K562 (cell line): ENCODE measurements around the gene CFAP251. TPM values are rescaled to one million over a fixed set of nuclear protein-coding genes. Genes with fewer than 3 reads are reported as not detected.

Experiments used
- ATAC-seq: fragments of 200-7000 bp; cut with Tn5 transposase; 3 replicates; pipeline ENCODE4 v1.9.1; 2020; ENCODE audit warnings: moderate library complexity
- BruUV-seq: library from RNA; stranded (reverse); fragments of 400-500 nt; replicated peaks from 2 replicates; lab custom pipeline; 2021; lab: Mats Ljungman, UMichigan
- CTCF ChIA-PET: fragments of 300-600 bp; formaldehyde crosslinking; extraction: SDS; loops from one replicate; lab custom pipeline; 2021; ENCODE audit warnings: low intra/inter-chr PET ratio; lab: Yijun Ruan, JAX
- POLR2A ChIA-PET: fragments of 300-600, 350-650 bp; sonication (Branson Sonifier 250); formaldehyde crosslinking; extraction: SDS; loops from one replicate; lab custom pipeline; 2021; ENCODE audit warnings: antibody characterized with exemption, inconsistent platforms; lab: Yijun Ruan, JAX
- DNase-seq, 4 experiments: peaks; one replicate each; pipeline versions ENCODE4 v3.0.0 to v3.0.0-alpha.2; 2011 to 2018; ENCODE audit warnings: low spot score in 3 of 4, mixed read lengths in 3 of 4; ENCODE audit errors: extremely low read depth in 1 of 4
- FAIRE-seq: peaks from 2 replicates; lab custom pipeline; 2011; peaks lifted over from hg19 to GRCh38; lab: Jason Lieb, UNC
- H2AFZ ChIP-seq: 2 replicates; pipeline ENCODE4 v1.6.0; 2011; ENCODE audit warnings: low read depth, low read length, control low read depth, inconsistent platforms
- H3K27ac ChIP-seq: fragments of 200-600 bp; 3 replicates; pipeline ENCODE4 v1.8.0; 2011; ENCODE audit warnings: low read depth, mild to moderate bottlenecking, control low read depth, inconsistent platforms, low read length, moderate library complexity, mixed read lengths; ENCODE audit errors: extremely low read depth
- H3K27me3 ChIP-seq, 2 experiments: fragments of 300-600 bp in 1 of 2; 2 replicates in 1 of 2; 3 replicates in 1 of 2; pipeline versions ENCODE4 v1.6.0 to v1.8.0; 2011; ENCODE audit warnings: inconsistent platforms in 2 of 2, low read length in 2 of 2, mild to moderate bottlenecking in 1 of 2, mixed read lengths in 1 of 2, moderate library complexity in 1 of 2; ENCODE audit not compliant: control insufficient read depth in 2 of 2, insufficient read depth in 2 of 2
- H3K36me3 ChIP-seq: fragments of 300-600 bp; 3 replicates; pipeline ENCODE4 v1.8.0; 2011; ENCODE audit warnings: mild to moderate bottlenecking, low read length, inconsistent platforms; ENCODE audit not compliant: control insufficient read depth, insufficient read depth
- H3K4me1 ChIP-seq, 2 experiments: fragments of 200-600 bp in 1 of 2; replicated peaks in 1 of 2; 2 replicates in 1 of 2; 3 replicates in 1 of 2; pipeline versions ENCODE4 v1.5.1 to v1.8.0; 2011; ENCODE audit warnings: inconsistent platforms in 2 of 2, low read length in 2 of 2, mild to moderate bottlenecking in 1 of 2, mixed read lengths in 1 of 2, moderate library complexity in 1 of 2; ENCODE audit not compliant: control insufficient read depth in 2 of 2, insufficient read depth in 2 of 2
- H3K4me2 ChIP-seq: 2 replicates; pipeline ENCODE4 v1.6.1; 2011; ENCODE audit warnings: low read length, control low read depth, inconsistent platforms, mixed read lengths; ENCODE audit not compliant: insufficient read depth
- H3K4me3 ChIP-seq: fragments of 200-600 bp; sonication (generic), shearing (Covaris generic); 2 replicates; pipeline ENCODE4 v1.5.1; 2016; ENCODE audit warnings: control low read depth, inconsistent platforms
- H3K79me2 ChIP-seq: fragments of 200-600 bp; 3 replicates; pipeline ENCODE4 v1.8.0; 2011; ENCODE audit warnings: low read length, inconsistent platforms; ENCODE audit not compliant: control insufficient read depth, insufficient read depth
- H3K9ac ChIP-seq, 2 experiments: 2 replicates each; pipeline versions ENCODE4 v1.6.0 to v1.6.1; 2011; ENCODE audit warnings: low read depth in 2 of 2, low read length in 2 of 2, control low read depth in 1 of 2, inconsistent platforms in 1 of 2, mild to moderate bottlenecking in 1 of 2, mixed read lengths in 1 of 2; ENCODE audit not compliant: insufficient read depth in 1 of 2
- H3K9me1 ChIP-seq: one replicate; pipeline ENCODE4 v1.6.0; 2011; ENCODE audit warnings: inconsistent platforms, mild to moderate bottlenecking, low read length, moderate library complexity; ENCODE audit not compliant: control insufficient read depth, insufficient read depth
- H3K9me3 ChIP-seq: replicated peaks from 2 replicates; pipeline ENCODE4 v1.5.1; 2011; ENCODE audit warnings: low read depth, low read length, inconsistent platforms; ENCODE audit not compliant: control insufficient read depth, insufficient read depth
- H4K20me1 ChIP-seq: replicated peaks from 2 replicates; pipeline ENCODE4 v1.6.1; 2011; ENCODE audit warnings: low read length, inconsistent platforms, mixed read lengths; ENCODE audit not compliant: control insufficient read depth, insufficient read depth
- E2F5 ChIP-seq: sonication (generic); formaldehyde crosslinking; IDR thresholded peaks from 2 replicates; pipeline ENCODE4 v1.8.0; 2022; ENCODE audit warnings: mild to moderate bottlenecking, missing genetic modification reagents
- EP300 ChIP-seq: IDR thresholded peaks from 2 replicates; pipeline ENCODE4 v1.6.1; 2012; ENCODE audit warnings: low read length, improper control_type of control experiment
- ETV5 ChIP-seq: sonication (generic); formaldehyde crosslinking; IDR thresholded peaks from 2 replicates; pipeline ENCODE4 v1.4.0; 2020; ENCODE audit warnings: low read depth, mild to moderate bottlenecking, missing genetic modification reagents
- MAZ ChIP-seq, 2 experiments: fragments of 450-650 bp in 1 of 2; sonication (generic) in 1 of 2; formaldehyde crosslinking; IDR thresholded peaks in 1 of 2; conservative IDR thresholded peaks in 1 of 2; 2 replicates each; pipeline versions ENCODE4 v1.4.0 to v1.5.0; 2020; ENCODE audit warnings: mild to moderate bottlenecking in 1 of 2, missing genetic modification reagents in 1 of 2
- MLX ChIP-seq, 2 experiments: fragments of 450-650 bp in 1 of 2; sonication (generic) in 1 of 2; formaldehyde crosslinking; conservative IDR thresholded peaks; 2 replicates each; pipeline versions ENCODE4 v1.4.0 to v1.8.1; 2020 to 2022; ENCODE audit warnings: mild to moderate bottlenecking in 1 of 2, missing genetic modification reagents in 1 of 2
- SMAD4 ChIP-seq: fragments of 250-450 bp; sonication (Bioruptor Pico); conservative IDR thresholded peaks from 2 replicates; pipeline ENCODE4 v1.8.0; 2021; ENCODE audit warnings: inconsistent platforms, mild to moderate bottlenecking, moderate library complexity
- ZBTB5 ChIP-seq: fragments of 450-650 bp; IDR thresholded peaks from 2 replicates; pipeline ENCODE4 v1.6.1; 2017; ENCODE audit warnings: antibody characterized with exemption
- ZNF717 ChIP-seq: fragments of 250-450 bp; sonication (Bioruptor Pico); IDR thresholded peaks from 2 replicates; pipeline ENCODE4 v1.5.0; 2021
- WGBS: fragments of 100-300 bp; shearing (Covaris generic); methylation state at CpG from one replicate; pipeline ENCODE4 v1.1.6; 2016; ENCODE audit warnings: low coverage, mixed read lengths; ENCODE audit not compliant: insufficient coverage; ENCODE audit errors: missing lambda C conversion rate; 5-methylcytosine and 5-hydroxymethylcytosine counted together
- in situ Hi-C: fragments of 300-500 bp; cut with MboI; formaldehyde crosslinking; loops from 4 replicates; pipeline ENCODE4 v1.15.0; 2018; ENCODE audit warnings: inconsistent platforms, mixed read lengths
- intact Hi-C: fragments of 100-400 bp; cut with micrococcal nuclease; formaldehyde crosslinking; loops from 2 replicates; pipeline ENCODE4 v1.14.2; 2022
- polyA plus RNA-seq, 8 experiments: library from polyadenylated mRNA; depleted of rRNA in 4 of 8; stranded (reverse) in 5 of 8; unstranded in 3 of 8; fragments of >200 nt; fragmentation: Nextera tagmentation in 2 of 8; fragmentation: Illumina TruSeq in 1 of 8; extraction: Ambion mirVana in 2 of 8; extraction: Trizol in 1 of 8; gene quantifications; 2 replicates each; pipeline versions ENCODE4 v1.2.1 to v1.2.3, GENCODE V29; 2011 to 2014; ENCODE audit warnings: inconsistent platforms in 1 of 8, missing spikeins in 1 of 8
- total RNA-seq, 7 experiments: library from RNA; depleted of rRNA in 6 of 7; stranded (reverse); fragments of >200 nt in 6 of 7; fragmentation: Illumina TruSeq in 2 of 7; extraction: Trizol in 2 of 7; gene quantifications; 2 replicates each; pipeline versions ENCODE4 v1.2.1 to v1.2.3, GENCODE V29; 2011 to 2021; ENCODE audit warnings: low replicate concordance in 1 of 7

CFAP251 gene
- total and polyA plus RNA-seq, 9 of the 15 experiments (the other 6 are each of a cell fraction or from before 2014, with no cell fraction given), result 16.6 to 31.0 (median 19.1) TPM

- TF ChIP-seq ZBTB5 (no peak), MLX (CRISPR knock-in tag; conservative IDR thresholded peaks at IDR 0.05) (no peak), E2F5 (CRISPR knock-in tag) (no peak), EP300 (no peak)
- TF ChIP-seq, all 486 proteins: peak for 0
Measured at GRCh38 chr12:121964813-121965643, 46.6 kb downstream of the CFAP251 start (continued).

- no peak overlapping the region for H3K9ac ChIP-seq
- no peak overlapping the region for H3K4me2 ChIP-seq
- peaks cover 0 to 4% of the 10 kb centered on the region in 2 experiments; a peak in 2 of 5 replicates for H3K4me1 ChIP-seq
- intact Hi-C loops (no loop called here), in situ Hi-C loops (no loop called here)
- H4K20me1 ChIP-seq, result no peaks in the 10 kb centered on the region
- DNase-seq (no peak), FAIRE-seq (no peak), ATAC-seq (no peak)
- H3K9me1 ChIP-seq, result no peaks in the 10 kb centered on the region
- H3K27ac ChIP-seq, result no peak overlapping the region
- no peak overlapping the region for H2AFZ ChIP-seq
- 91% methylated on average over 5 of the region's 5 CpGs for WGBS
- peaks cover 41% of the 10 kb centered on the region for H3K36me3 ChIP-seq
- H3K79me2 ChIP-seq, result no peaks in the 10 kb centered on the region
- H3K27me3 ChIP-seq, result no peaks in the 10 kb centered on the region
- TF ChIP-seq SMAD4 (CRISPR knock-in tag), result no peak
- no peak for TF ChIP-seq MAZ (CRISPR knock-in tag; conservative IDR thresholded peaks at IDR 0.05 in 1 of 2, IDR thresholded peaks at IDR 0.05 in 1 of 2)
- no peak for TF ChIP-seq ETV5 (CRISPR knock-in tag)
- TF ChIP-seq ZNF717 (CRISPR knock-in tag), result no peak
- no peaks in the 10 kb centered on the region for H3K9me3 ChIP-seq
- BruUV-seq, result no TSS peak
- ChIA-PET CTCF (no interaction called here), POLR2A (interaction anchor here (1.2 to 2.1 kb wide), 2 partner anchors 9 to 18 kb away, joined by 3 to 4 read pairs; no protein-coding TSS in a partner anchor)
- H3K4me3 ChIP-seq, result no peak overlapping the region
Measured at GRCh38 chr12:121966959-121967358, 48.6 kb downstream of the CFAP251 start.
